Hepatocyte (in vitro differentiated cells): ENCODE data around the gene GRK4. TPM values are rescaled to one million over a fixed set of nuclear protein-coding genes. Genes with fewer than 3 reads are reported as not detected.

ENCODE experiments used
- DNase-seq: peaks from one replicate; pipeline ENCODE4 v3.0.0-alpha.2; 2016; ENCODE audit warnings: low spot score
- H2AFZ ChIP-seq: fragments of 200-600 bp; sonication (generic); 2 replicates; pipeline ENCODE4 v1.6.0; 2016; ENCODE audit warnings: antibody characterized with exemption, mild to moderate bottlenecking
- H3K27ac ChIP-seq: fragments of 200-600 bp; sonication (generic); 2 replicates; pipeline ENCODE4 v1.5.1; 2016; ENCODE audit warnings: mild to moderate bottlenecking
- H3K27me3 ChIP-seq: fragments of 200-600 bp; sonication (generic); 2 replicates; pipeline ENCODE4 v1.6.1; 2016
- H3K36me3 ChIP-seq: fragments of 200-600 bp; sonication (generic); replicated peaks from 2 replicates; pipeline ENCODE4 v1.5.1; 2016; ENCODE audit warnings: low read depth; ENCODE audit not compliant: insufficient read depth
- H3K4me1 ChIP-seq: fragments of 200-600 bp; sonication (generic); 2 replicates; pipeline ENCODE4 v1.5.1; 2016; ENCODE audit warnings: mild to moderate bottlenecking, moderate library complexity; ENCODE audit not compliant: insufficient read depth
- H3K4me2 ChIP-seq: fragments of 200-600 bp; sonication (generic); 2 replicates; pipeline ENCODE4 v1.6.0; 2016
- H3K4me3 ChIP-seq: fragments of 200-600 bp; sonication (generic); 2 replicates; pipeline ENCODE4 v1.5.1; 2016; ENCODE audit warnings: mild to moderate bottlenecking
- H3K79me2 ChIP-seq: fragments of 200-600 bp; sonication (generic); 2 replicates; pipeline ENCODE4 v1.6.0; 2017; ENCODE audit warnings: mild to moderate bottlenecking
- H3K9me2 ChIP-seq: fragments of 200-600 bp; sonication (generic); replicated peaks from 2 replicates; pipeline ENCODE4 v1.6.0; 2017; ENCODE audit warnings: mild to moderate bottlenecking; ENCODE audit not compliant: insufficient read depth
- H3K9me3 ChIP-seq: fragments of 200-600 bp; sonication (generic); 2 replicates; pipeline ENCODE4 v1.5.1; 2016; ENCODE audit warnings: low read depth, mild to moderate bottlenecking
- H4K20me1 ChIP-seq: fragments of 200-600 bp; sonication (generic); 2 replicates; pipeline ENCODE4 v1.6.0; 2016; ENCODE audit warnings: mild to moderate bottlenecking; ENCODE audit not compliant: insufficient read depth, poor library complexity, severe bottlenecking
- EZH2 ChIP-seq: fragments of 200-600 bp; sonication (generic); IDR thresholded peaks from 2 replicates; pipeline ENCODE4 v1.6.1; 2016; ENCODE audit warnings: antibody characterized with exemption, mild to moderate bottlenecking, borderline replicate concordance
- EZH2phosphoT487 ChIP-seq: fragments of 200-600 bp; sonication (generic); IDR thresholded peaks from one replicate; pipeline ENCODE4 v1.6.1; 2018; ENCODE audit warnings: antibody characterized with exemption, mild to moderate bottlenecking, low read depth, moderate library complexity; ENCODE audit not compliant: unreplicated experiment, severe bottlenecking
- WGBS: methylation state at CpG from one replicate; pipeline ENCODE4 v1.1.6; 2016; ENCODE audit warnings: low lambda C conversion rate; ENCODE audit errors: missing lambda C conversion rate; 5-methylcytosine and 5-hydroxymethylcytosine counted together
- polyA plus RNA-seq: library from polyadenylated mRNA; unstranded; fragments of >200 nt; fragmentation: Nextera tagmentation; extraction: Ambion mirVana; gene quantifications from 2 replicates; pipeline ENCODE4 v1.2.1, GENCODE V29; 2016
- total RNA-seq: library from RNA; depleted of rRNA; stranded (reverse); fragments of >200 nt; gene quantifications from 2 replicates; pipeline ENCODE4 v1.2.3, GENCODE V29; 2014
- TF ChIP-seq, protein P1 (sequence below): fragments of 200-600 bp; sonication (generic); IDR thresholded peaks from 2 replicates; pipeline ENCODE4 v1.5.1; 2016; ENCODE audit warnings: antibody characterized with exemption, mild to moderate bottlenecking; ENCODE audit not compliant: poor library complexity

GRK4 gene
- total and polyA plus RNA-seq, 2 experiments from 2014 or later, result 4.9 to 6.1 TPM

DNA sequence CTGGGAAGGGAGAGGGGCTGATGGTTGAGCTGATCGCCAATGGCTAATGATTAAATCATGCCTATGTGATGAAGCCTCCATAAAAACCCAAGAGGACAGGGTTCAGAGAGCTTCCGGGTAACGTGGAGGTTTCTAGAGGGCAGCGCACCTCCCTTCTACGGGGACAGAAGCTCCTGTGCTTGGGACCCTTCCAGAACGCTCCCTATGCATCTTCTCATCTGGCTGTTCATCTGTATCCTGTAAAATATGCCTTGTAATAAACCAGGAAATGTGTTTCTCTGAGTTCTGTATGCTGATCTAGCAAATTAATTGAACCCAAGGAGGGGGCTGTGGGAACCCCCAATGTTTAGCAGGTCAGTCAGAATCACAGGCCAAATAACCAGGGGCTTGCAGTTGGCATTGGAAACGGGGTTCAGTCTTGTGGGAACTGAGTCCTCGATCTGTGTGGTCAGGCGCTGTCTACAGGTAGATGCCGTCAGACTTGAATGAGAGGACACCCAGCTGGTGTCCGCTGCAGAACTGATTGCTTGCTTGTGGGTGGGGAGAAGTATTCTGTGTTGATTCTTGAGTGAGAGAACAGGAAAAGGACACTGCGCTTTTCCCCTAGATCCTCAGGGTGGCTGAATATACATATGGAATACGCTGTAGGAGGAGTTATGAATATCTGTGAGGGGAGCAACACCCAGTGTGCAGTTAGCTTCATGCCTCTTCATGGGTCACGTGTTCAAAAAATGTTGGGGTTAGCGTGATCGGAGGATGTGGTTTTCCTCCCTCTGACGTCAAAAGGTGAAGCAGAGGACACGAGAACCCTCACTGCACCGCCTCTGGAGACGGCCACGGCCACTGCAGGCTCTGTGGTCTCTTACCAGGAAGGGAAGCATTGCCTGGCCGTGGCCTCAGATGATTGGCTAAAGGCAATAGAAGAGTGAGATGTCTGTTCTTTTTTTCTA, 81.8 kb downstream of the GRK4 start:
- Histone ChIP-seq H4K20me1 (no peaks in the 10 kb centered on the region), H3K9me2 (no peaks in the 10 kb centered on the region), H3K4me1 (no peaks in the 10 kb centered on the region), H2AFZ (no peak overlapping the region), H3K27me3 (no peaks in the 10 kb centered on the region), H3K27ac (no peak overlapping the region), H3K9me3 (no peaks in the 10 kb centered on the region), H3K4me3 (no peak overlapping the region), H3K4me2 (no peak overlapping the region), H3K36me3 (no peaks in the 10 kb centered on the region), H3K79me2 (no peaks in the 10 kb centered on the region)
- 84% methylated on average over 22 of the region's 22 CpGs for WGBS
- no peak for DNase-seq
- TF ChIP-seq, protein P1, sequence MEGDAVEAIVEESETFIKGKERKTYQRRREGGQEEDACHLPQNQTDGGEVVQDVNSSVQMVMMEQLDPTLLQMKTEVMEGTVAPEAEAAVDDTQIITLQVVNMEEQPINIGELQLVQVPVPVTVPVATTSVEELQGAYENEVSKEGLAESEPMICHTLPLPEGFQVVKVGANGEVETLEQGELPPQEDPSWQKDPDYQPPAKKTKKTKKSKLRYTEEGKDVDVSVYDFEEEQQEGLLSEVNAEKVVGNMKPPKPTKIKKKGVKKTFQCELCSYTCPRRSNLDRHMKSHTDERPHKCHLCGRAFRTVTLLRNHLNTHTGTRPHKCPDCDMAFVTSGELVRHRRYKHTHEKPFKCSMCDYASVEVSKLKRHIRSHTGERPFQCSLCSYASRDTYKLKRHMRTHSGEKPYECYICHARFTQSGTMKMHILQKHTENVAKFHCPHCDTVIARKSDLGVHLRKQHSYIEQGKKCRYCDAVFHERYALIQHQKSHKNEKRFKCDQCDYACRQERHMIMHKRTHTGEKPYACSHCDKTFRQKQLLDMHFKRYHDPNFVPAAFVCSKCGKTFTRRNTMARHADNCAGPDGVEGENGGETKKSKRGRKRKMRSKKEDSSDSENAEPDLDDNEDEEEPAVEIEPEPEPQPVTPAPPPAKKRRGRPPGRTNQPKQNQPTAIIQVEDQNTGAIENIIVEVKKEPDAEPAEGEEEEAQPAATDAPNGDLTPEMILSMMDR, result no peak
- no peak for TF ChIP-seq EZH2phosphoT487
- no peak for TF ChIP-seq EZH2

DNA sequence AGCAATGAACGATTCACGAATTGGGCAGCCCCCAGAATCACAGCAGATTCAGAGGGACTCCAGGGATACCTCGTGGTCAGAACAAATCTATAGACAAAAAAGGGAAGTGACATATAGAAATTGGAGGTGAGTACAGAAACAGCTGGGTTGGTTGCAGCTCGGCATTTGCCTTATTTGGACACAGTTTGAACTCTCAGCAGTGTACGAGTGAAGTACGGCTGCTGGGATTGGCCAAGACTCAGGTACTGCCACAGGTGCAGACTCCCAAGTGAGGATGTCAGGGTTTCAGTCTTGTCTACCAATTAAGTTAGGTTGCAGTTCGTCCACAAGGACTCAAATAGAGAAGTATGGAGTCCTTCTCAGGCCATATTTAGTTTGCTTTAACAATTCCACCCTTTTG, 82.8 kb downstream of the GRK4 start:
- WGBS, result 87% methylated on average over 7 of the region's 7 CpGs
- TF ChIP-seq EZH2phosphoT487 (no peak), EZH2 (no peak)
- TF ChIP-seq, protein P1, result no peak
- no peaks in the 10 kb centered on the region for H4K20me1 ChIP-seq

DNA sequence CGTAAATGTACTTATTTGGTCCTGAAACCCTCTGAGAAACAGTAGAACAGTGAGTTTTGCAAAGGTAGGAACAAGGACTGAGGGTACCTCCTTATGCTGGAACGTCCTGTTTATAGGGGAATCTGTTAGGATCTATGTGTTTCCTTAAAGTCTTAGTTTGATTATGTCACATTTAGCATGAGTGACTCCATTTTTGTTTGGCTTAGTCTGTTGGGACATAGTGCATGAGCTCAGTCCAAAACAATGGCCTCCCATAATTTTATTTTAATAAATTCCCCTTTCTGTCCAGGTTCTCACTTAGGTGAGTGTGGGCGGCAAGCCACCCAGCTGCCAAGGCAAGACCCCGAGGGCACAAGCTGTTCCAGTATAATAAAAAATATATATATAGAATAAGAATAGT, 83.3 kb downstream of the GRK4 start:
- Histone ChIP-seq H3K4me2 (no peak overlapping the region), H3K79me2 (no peaks in the 10 kb centered on the region), H2AFZ (no peak overlapping the region), H3K9me3 (no peaks in the 10 kb centered on the region), H3K27me3 (no peaks in the 10 kb centered on the region), H4K20me1 (no peaks in the 10 kb centered on the region), H3K4me3 (no peak overlapping the region), H3K9me2 (no peaks in the 10 kb centered on the region), H3K27ac (no peak overlapping the region), H3K36me3 (no peaks in the 10 kb centered on the region), H3K4me1 (no peaks in the 10 kb centered on the region)
- WGBS, result 93% methylated on average over 4 of the region's 4 CpGs
- no peak for TF ChIP-seq EZH2
- TF ChIP-seq, protein P1, result no peak
- no peak for DNase-seq

More for the DNA sequence above, 82.8 kb downstream of the GRK4 start:
- Histone ChIP-seq H3K27ac (no peak overlapping the region), H3K9me3 (no peaks in the 10 kb centered on the region), H3K9me2 (no peaks in the 10 kb centered on the region), H3K4me1 (no peaks in the 10 kb centered on the region), H2AFZ (no peak overlapping the region), H3K4me2 (no peak overlapping the region), H3K4me3 (no peak overlapping the region), H3K79me2 (no peaks in the 10 kb centered on the region), H3K36me3 (no peaks in the 10 kb centered on the region), H3K27me3 (no peaks in the 10 kb centered on the region)
- no peak for DNase-seq
